ENCODE results near the gene LZTR1. TPM values are rescaled to one million over a fixed set of nuclear protein-coding genes. Genes with fewer than 3 reads are reported as not detected.
A peak's percentile ranks its signal among the peaks of the same experiment; 100 is the strongest.

The LZTR1 gene
- total RNA-seq, 1 donor from 2014 or later, result 59.2 TPM

- DNase-seq (ENCODE audit: extremely low read depth, low read depth, low spot score), result no peak
Observed at GRCh38 chr22:21012446-21013407, 30.6 kb downstream of the LZTR1 start.

GRCh38 chr22:21013657-21014201 is 31.6 kb downstream of the LZTR1 start:
- no peak for DNase-seq (ENCODE audit: extremely low read depth, low read depth, low spot score)

GRCh38 chr22:21014202-21014725 is 32.2 kb downstream of the LZTR1 start:
- peak; percentile 14 for DNase-seq (ENCODE audit: extremely low read depth, low read depth, low spot score)

GRCh38 chr22:21014726-21015465 is 32.8 kb downstream of the LZTR1 start, which contains the start of gene P2RX6:
TSS of gene P2RX6 (plus strand) at chr22:21015165. CDS start at chr22:21015175, 10 bp downstream.
- no peak for DNase-seq (ENCODE audit: extremely low read depth, low read depth, low spot score)

GRCh38 chr22:21015466-21016006 is 33.4 kb downstream of the LZTR1 start:
- DNase-seq (ENCODE audit: extremely low read depth, low read depth, low spot score), result no peak

- DNase-seq (ENCODE audit: extremely low read depth, low read depth, low spot score), result no peak
Observed at GRCh38 chr22:21016644-21017420, 34.7 kb downstream of the LZTR1 start.

GRCh38 chr22:21018314-21018713 is 36.2 kb downstream of the LZTR1 start:
- DNase-seq (ENCODE audit: extremely low read depth, low read depth, low spot score), result no peak

- no peak for DNase-seq (ENCODE audit: extremely low read depth, low read depth, low spot score)
Observed at GRCh38 chr22:21020802-21021429, 38.8 kb downstream of the LZTR1 start.

- DNase-seq (ENCODE audit: extremely low read depth, low read depth, low spot score), result no peak
Observed at GRCh38 chr22:21022507-21022906, 40.4 kb downstream of the LZTR1 start.

GRCh38 chr22:21022955-21023614 is 41.0 kb downstream of the LZTR1 start:
- DNase-seq (ENCODE audit: extremely low read depth, low read depth, low spot score), result no peak

GRCh38 chr22:21025266-21025665 is 43.2 kb downstream of the LZTR1 start:
- DNase-seq (ENCODE audit: extremely low read depth, low read depth, low spot score), result no peak

GRCh38 chr22:21025763-21026755 is 44.0 kb downstream of the LZTR1 start:
- no peak for DNase-seq (ENCODE audit: extremely low read depth, low read depth, low spot score)

GRCh38 chr22:21026783-21027692 is 44.9 kb downstream of the LZTR1 start:
- DNase-seq (ENCODE audit: extremely low read depth, low read depth, low spot score), result no peak

GRCh38 chr22:21028277-21029251 is 46.5 kb downstream of the LZTR1 start:
- no peak for DNase-seq (ENCODE audit: extremely low read depth, low read depth, low spot score)

GRCh38 chr22:21029486-21030025 is 47.5 kb downstream of the LZTR1 start:
- DNase-seq (ENCODE audit: extremely low read depth, low read depth, low spot score), result no peak

All from glomerular endothelial cell (primary cell).